WTC11 (cell line): ENCODE data around the gene HSFX2.
"Not testable (repeated sequence)": the region's sequence is repeated elsewhere in the genome, so short reads cannot be mapped to it uniquely, and the experiment has no call there.

ENCODE experiments used
- ATF1 ChIP-seq: sonication (generic); formaldehyde crosslinking; IDR thresholded peaks from 2 replicates; pipeline ENCODE4 v1.8.1; 2023; ENCODE audit warnings: mild to moderate bottlenecking, moderate library complexity, missing genetic modification reagents
- ESRRA ChIP-seq: sonication (generic); formaldehyde crosslinking; IDR thresholded peaks from 2 replicates; pipeline ENCODE4 v1.8.1; 2022; ENCODE audit warnings: mild to moderate bottlenecking, missing genetic modification reagents, borderline replicate concordance
- HMGA2 ChIP-seq: fragments of 250-450 bp; sonication (Bioruptor Pico); IDR thresholded peaks from 2 replicates; pipeline ENCODE4 v1.4.0; 2021; ENCODE audit warnings: mild to moderate bottlenecking, moderate library complexity
- RELA ChIP-seq: sonication (generic); formaldehyde crosslinking; IDR thresholded peaks from 2 replicates; pipeline ENCODE4 v1.8.1; 2022; ENCODE audit warnings: missing genetic modification reagents, mild to moderate bottlenecking, borderline replicate concordance
- ZNF138 ChIP-seq: sonication (generic); formaldehyde crosslinking; conservative IDR thresholded peaks from 2 replicates; pipeline ENCODE4 v1.8.1; 2022; ENCODE audit warnings: mild to moderate bottlenecking, moderate library complexity, missing genetic modification reagents
- ZNF219 ChIP-seq: sonication (generic); formaldehyde crosslinking; IDR thresholded peaks from 2 replicates; pipeline ENCODE4 v1.8.0; 2023; ENCODE audit warnings: missing genetic modification reagents, mild to moderate bottlenecking, borderline replicate concordance
- ZNF232 ChIP-seq: sonication (generic); formaldehyde crosslinking; IDR thresholded peaks from 2 replicates; pipeline ENCODE4 v1.8.0; 2022; ENCODE audit warnings: mild to moderate bottlenecking, missing genetic modification reagents
- ZNF416 ChIP-seq: fragments of 250-450 bp; sonication (Bioruptor Pico); IDR thresholded peaks from 2 replicates; pipeline ENCODE4 v1.9.0; 2021; ENCODE audit warnings: mild to moderate bottlenecking, inconsistent platforms
- TF ChIP-seq, protein P1 (sequence below): fragments of 200-600 bp; IDR thresholded peaks from 2 replicates; pipeline ENCODE4 v1.8.0; 2022; ENCODE audit warnings: antibody characterized with exemption
- TF ChIP-seq, protein P2 (sequence below): sonication (generic); formaldehyde crosslinking; IDR thresholded peaks from 2 replicates; pipeline ENCODE4 v1.8.1; 2023; ENCODE audit warnings: mild to moderate bottlenecking, missing genetic modification reagents, moderate library complexity
- TF ChIP-seq, protein P3 (sequence below): sonication (generic); formaldehyde crosslinking; IDR thresholded peaks from 2 replicates; pipeline ENCODE4 v1.8.0; 2022; ENCODE audit warnings: mild to moderate bottlenecking, missing genetic modification reagents
- TF ChIP-seq, protein P4 (sequence below): sonication (generic); formaldehyde crosslinking; IDR thresholded peaks from 2 replicates; pipeline ENCODE4 v1.8.0; 2022; ENCODE audit warnings: mild to moderate bottlenecking, missing genetic modification reagents
- TF ChIP-seq, protein P5 (sequence below): sonication (generic); formaldehyde crosslinking; IDR thresholded peaks from 2 replicates; pipeline ENCODE4 v1.8.1; 2023; ENCODE audit warnings: mild to moderate bottlenecking, moderate library complexity, missing genetic modification reagents

DNA sequence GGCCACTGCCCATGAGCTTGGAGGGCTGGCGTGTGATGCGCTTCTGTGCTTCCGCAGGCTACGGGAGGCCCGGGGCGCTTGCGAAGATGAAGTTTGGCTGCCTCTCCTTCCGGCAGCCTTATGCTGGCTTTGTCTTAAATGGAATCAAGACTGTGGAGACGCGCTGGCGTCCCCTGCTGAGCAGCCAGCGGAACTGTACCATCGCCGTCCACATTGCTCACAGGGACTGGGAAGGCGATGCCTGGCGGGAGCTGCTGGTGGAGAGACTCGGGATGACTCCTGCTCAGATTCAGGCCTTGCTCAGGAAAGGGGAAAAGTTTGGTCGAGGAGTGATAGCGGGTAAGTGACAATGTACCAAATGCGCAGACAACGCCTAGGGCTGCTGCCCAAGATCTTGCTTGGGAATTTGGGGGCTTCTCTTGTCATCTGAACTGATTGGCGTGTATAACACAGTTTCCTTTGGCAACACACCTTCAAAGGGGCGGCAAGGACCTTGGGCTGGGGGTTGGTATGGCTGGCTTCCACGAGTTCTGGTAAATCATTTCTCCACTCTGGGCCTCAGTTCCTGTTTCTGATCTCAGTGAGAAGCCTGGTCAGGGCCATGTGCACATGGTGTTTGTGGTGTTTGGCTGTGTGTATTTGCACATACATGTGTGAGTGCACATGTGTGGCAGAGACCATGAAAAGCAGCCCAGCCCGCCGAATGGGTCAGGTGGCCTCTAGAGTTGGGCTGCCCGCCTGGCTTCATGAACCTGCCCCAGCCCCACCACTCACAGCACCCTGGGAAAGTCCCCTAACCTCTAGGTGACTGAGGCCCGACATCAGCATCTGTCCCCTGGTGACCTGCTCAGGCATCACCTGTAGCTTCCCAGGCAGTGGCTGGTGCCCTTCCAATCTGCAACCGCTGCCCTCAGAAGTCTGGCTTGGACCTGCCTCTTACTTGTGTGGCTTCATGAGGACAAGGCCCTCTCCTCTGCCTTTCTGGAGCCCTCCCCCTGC lies 49.3 kb downstream of the HSFX2 start:
- TF ChIP-seq ZNF232, ZNF138, ZNF416, HMGA2, ZNF219, ATF1, RELA, ESRRA (CRISPR knock-in tag): not testable (repeated sequence)
- TF ChIP-seq, protein P1, sequence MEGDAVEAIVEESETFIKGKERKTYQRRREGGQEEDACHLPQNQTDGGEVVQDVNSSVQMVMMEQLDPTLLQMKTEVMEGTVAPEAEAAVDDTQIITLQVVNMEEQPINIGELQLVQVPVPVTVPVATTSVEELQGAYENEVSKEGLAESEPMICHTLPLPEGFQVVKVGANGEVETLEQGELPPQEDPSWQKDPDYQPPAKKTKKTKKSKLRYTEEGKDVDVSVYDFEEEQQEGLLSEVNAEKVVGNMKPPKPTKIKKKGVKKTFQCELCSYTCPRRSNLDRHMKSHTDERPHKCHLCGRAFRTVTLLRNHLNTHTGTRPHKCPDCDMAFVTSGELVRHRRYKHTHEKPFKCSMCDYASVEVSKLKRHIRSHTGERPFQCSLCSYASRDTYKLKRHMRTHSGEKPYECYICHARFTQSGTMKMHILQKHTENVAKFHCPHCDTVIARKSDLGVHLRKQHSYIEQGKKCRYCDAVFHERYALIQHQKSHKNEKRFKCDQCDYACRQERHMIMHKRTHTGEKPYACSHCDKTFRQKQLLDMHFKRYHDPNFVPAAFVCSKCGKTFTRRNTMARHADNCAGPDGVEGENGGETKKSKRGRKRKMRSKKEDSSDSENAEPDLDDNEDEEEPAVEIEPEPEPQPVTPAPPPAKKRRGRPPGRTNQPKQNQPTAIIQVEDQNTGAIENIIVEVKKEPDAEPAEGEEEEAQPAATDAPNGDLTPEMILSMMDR: not testable (repeated sequence)
- TF ChIP-seq, protein P2, sequence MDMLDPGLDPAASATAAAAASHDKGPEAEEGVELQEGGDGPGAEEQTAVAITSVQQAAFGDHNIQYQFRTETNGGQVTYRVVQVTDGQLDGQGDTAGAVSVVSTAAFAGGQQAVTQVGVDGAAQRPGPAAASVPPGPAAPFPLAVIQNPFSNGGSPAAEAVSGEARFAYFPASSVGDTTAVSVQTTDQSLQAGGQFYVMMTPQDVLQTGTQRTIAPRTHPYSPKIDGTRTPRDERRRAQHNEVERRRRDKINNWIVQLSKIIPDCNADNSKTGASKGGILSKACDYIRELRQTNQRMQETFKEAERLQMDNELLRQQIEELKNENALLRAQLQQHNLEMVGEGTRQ (CRISPR knock-in tag): not testable (repeated sequence)
- TF ChIP-seq, protein P3, sequence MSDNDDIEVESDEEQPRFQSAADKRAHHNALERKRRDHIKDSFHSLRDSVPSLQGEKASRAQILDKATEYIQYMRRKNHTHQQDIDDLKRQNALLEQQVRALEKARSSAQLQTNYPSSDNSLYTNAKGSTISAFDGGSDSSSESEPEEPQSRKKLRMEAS: not testable (repeated sequence)
- TF ChIP-seq, protein P4, sequence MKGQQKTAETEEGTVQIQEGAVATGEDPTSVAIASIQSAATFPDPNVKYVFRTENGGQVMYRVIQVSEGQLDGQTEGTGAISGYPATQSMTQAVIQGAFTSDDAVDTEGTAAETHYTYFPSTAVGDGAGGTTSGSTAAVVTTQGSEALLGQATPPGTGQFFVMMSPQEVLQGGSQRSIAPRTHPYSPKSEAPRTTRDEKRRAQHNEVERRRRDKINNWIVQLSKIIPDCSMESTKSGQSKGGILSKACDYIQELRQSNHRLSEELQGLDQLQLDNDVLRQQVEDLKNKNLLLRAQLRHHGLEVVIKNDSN: not testable (repeated sequence)
- TF ChIP-seq, protein P5, sequence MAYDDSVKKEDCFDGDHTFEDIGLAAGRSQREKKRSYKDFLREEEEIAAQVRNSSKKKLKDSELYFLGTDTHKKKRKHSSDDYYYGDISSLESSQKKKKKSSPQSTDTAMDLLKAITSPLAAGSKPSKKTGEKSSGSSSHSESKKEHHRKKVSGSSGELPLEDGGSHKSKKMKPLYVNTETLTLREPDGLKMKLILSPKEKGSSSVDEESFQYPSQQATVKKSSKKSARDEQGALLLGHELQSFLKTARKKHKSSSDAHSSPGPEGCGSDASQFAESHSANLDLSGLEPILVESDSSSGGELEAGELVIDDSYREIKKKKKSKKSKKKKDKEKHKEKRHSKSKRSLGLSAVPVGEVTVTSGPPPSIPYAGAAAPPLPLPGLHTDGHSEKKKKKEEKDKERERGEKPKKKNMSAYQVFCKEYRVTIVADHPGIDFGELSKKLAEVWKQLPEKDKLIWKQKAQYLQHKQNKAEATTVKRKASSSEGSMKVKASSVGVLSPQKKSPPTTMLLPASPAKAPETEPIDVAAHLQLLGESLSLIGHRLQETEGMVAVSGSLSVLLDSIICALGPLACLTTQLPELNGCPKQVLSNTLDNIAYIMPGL: not testable (repeated sequence)
